ENCODE results near the gene CRIM1. TPM values are rescaled to one million over a fixed set of nuclear protein-coding genes. Genes with fewer than 3 reads are reported as not detected.

Gene CRIM1
- total and polyA plus RNA-seq, 2 of the 8 experiments (the other 6 are each of a cell fraction or from before 2014, with no cell fraction given) = 9.4 to 28.4 TPM

GRCh38 chr2:36477315-36477714 lies 121.7 kb downstream of the CRIM1 start:
- Histone ChIP-seq H3K14ac (ENCODE audit: insufficient read length) (no peak overlapping the region), H3K9ac (replicated peaks in 1 of 4; ENCODE audit: extremely low read depth in 1 of 4, low read depth in 3 of 4, low read length in 3 of 4) (no peak overlapping the region), H3K23me2 (ENCODE audit: low read depth, low read length) (no peaks in the 10 kb centered on the region), H4K8ac (ENCODE audit: extremely low read depth, insufficient read depth, low read length) (no peak overlapping the region), H3K4me1 (replicated peaks in 1 of 4; ENCODE audit: control insufficient read depth in 3 of 4, insufficient read depth in 4 of 4, low read length in 3 of 4) (peaks cover 0 to 4% (median 2%) of the 10 kb centered on the region in 4 experiments; a peak in 3 of 7 replicates), H3K9me3 (ENCODE audit: insufficient read depth in 2 of 2, low read depth in 1 of 2, low read length in 1 of 2) (peaks cover 6 to 14% of the 10 kb centered on the region in 2 experiments; a peak in 3 of 4 replicates), H3K23ac (ENCODE audit: insufficient read length) (no peak overlapping the region), H3K4me3 (ENCODE audit: extremely low read depth in 1 of 4, insufficient read depth in 2 of 4, low read depth in 3 of 4, low read length in 4 of 4) (no peak overlapping the region), H3K36me3 (ENCODE audit: control insufficient read depth in 2 of 4, insufficient read depth in 4 of 4, low read length in 3 of 4) (peaks cover 3 to 55% (median 42%) of the 10 kb centered on the region in 4 experiments), H2BK15ac (ENCODE audit: low read length) (no peak overlapping the region), H3K18ac (ENCODE audit: extremely low read depth, low read length) (no peak overlapping the region), H4K20me1 (replicated peaks in 1 of 2; ENCODE audit: control insufficient read depth in 1 of 2, insufficient read depth in 2 of 2, low read length in 2 of 2) (peaks cover 0 to 2% of the 10 kb centered on the region in 2 experiments), H3K79me2 (ENCODE audit: control insufficient read depth in 1 of 2, insufficient read depth in 2 of 2, low read length in 2 of 2) (peaks cover 0 to 23% of the 10 kb centered on the region in 2 experiments; a peak in 2 of 4 replicates), H3K27me3 (replicated peaks in 1 of 4; ENCODE audit: control insufficient read depth in 3 of 4, extremely low read depth in 1 of 4, insufficient read depth in 3 of 4, low read length in 3 of 4) (no peaks in the 10 kb centered on the region), H2BK12ac (ENCODE audit: low read depth, low read length) (no peak overlapping the region), H3K56ac (replicated peaks; ENCODE audit: insufficient read length, low read depth, low read length) (no peak overlapping the region), H2AK5ac (ENCODE audit: low read depth, low read length) (no peak overlapping the region), H2BK5ac (ENCODE audit: low read depth, low read length) (no peak overlapping the region), H3K4ac (replicated peaks; ENCODE audit: insufficient read length, low read depth, low read length) (no peak overlapping the region), H4K91ac (replicated peaks; ENCODE audit: insufficient read length, low read length) (no peak overlapping the region), H3K4me2 (ENCODE audit: insufficient read depth in 1 of 2, low read depth in 2 of 2, low read length in 2 of 2) (no peak overlapping the region), H2BK20ac (ENCODE audit: low read length) (no peak overlapping the region), H3K27ac (ENCODE audit: low read depth, low read length) (no peak overlapping the region), H2AFZ (ENCODE audit: low read length) (no peak overlapping the region), H2BK120ac (replicated peaks; ENCODE audit: low read depth, low read length) (no peak overlapping the region), H4K5ac (ENCODE audit: insufficient read length, low read depth, low read length) (no peak overlapping the region), H3K79me1 (ENCODE audit: low read depth, low read length) (no peaks in the 10 kb centered on the region)
- ChIA-PET CTCF (ENCODE audit: partially characterized antibody) (no interaction called here), POLR2A (ENCODE audit: partially characterized antibody) (no interaction called here)
- 98% methylated on average over 4 of the region's 4 CpGs; no CpG with 5 or more reads in 1 of the 2 experiments for WGBS, 2 experiments (ENCODE audit: extremely low coverage in 1 of 2, insufficient coverage in 1 of 2, insufficient read length in 1 of 2, insufficient replicate concordance in 2 of 2, low coverage in 1 of 2, low lambda C conversion rate in 2 of 2, missing lambda C conversion rate in 1 of 2)
- no peak for TF ChIP-seq EP300 (IDR thresholded peaks at IDR 0.05; ENCODE audit: borderline replicate concordance in 1 of 2, low read depth in 2 of 2, low read length in 2 of 2)
- TF ChIP-seq KDM4A (IDR thresholded peaks at IDR 0.05; ENCODE audit: low read depth, low read length, severe bottlenecking) = no peak
- DNase-seq (ENCODE audit: low read depth in 1 of 2, low spot score in 2 of 2) (no peak), FAIRE-seq (no peak)
